Amniotic stem cell (primary cell): ENCODE measurements around the gene PDE9A.

Experiments
- DNase-seq: peaks from one replicate; lab custom pipeline; 2025; lab: John Stamatoyannopoulos, UW

PDE9A gene

GRCh38 chr21:42642219-42642745, 11.1 kb upstream of the PDE9A start:
- no peak for DNase-seq

GRCh38 chr21:42644223-42645208, 8.9 kb upstream of the PDE9A start:
- DNase-seq, result no peak

GRCh38 chr21:42645211-42646075, 8.0 kb upstream of the PDE9A start:
- DNase-seq, result no peak

- DNase-seq, result no peak
These were observed 7.2 kb upstream of the PDE9A start for GRCh38 chr21:42646076-42646825.

GRCh38 chr21:42646836-42647235, 6.6 kb upstream of the PDE9A start:
- no peak for DNase-seq

GRCh38 chr21:42648606-42649005, 4.8 kb upstream of the PDE9A start:
- no peak for DNase-seq

- DNase-seq, result no peak
These were observed 4.0 kb upstream of the PDE9A start for GRCh38 chr21:42649122-42650032.

- DNase-seq, result no peak
These were observed 3.4 kb upstream of the PDE9A start for GRCh38 chr21:42650033-42650370.

- no peak for DNase-seq
These were observed 2.7 kb upstream of the PDE9A start for GRCh38 chr21:42650441-42651421.

GRCh38 chr21:42651515-42652401, 1.7 kb upstream of the PDE9A start:
- DNase-seq, result no peak

- no peak for DNase-seq
These were observed 742 bp upstream of the PDE9A start for GRCh38 chr21:42652527-42653230.

GRCh38 chr21:42654179-42654912, 925 bp downstream of the PDE9A start:
- DNase-seq, result no peak

- no peak for DNase-seq
These were observed 1.7 kb downstream of the PDE9A start for GRCh38 chr21:42654913-42655795.

GRCh38 chr21:42655796-42656770, 2.7 kb downstream of the PDE9A start:
- DNase-seq, result no peak

- no peak for DNase-seq
These were observed 3.5 kb downstream of the PDE9A start for GRCh38 chr21:42656872-42657271.
